ENCODE results near the gene POLR3K.

DNA sequence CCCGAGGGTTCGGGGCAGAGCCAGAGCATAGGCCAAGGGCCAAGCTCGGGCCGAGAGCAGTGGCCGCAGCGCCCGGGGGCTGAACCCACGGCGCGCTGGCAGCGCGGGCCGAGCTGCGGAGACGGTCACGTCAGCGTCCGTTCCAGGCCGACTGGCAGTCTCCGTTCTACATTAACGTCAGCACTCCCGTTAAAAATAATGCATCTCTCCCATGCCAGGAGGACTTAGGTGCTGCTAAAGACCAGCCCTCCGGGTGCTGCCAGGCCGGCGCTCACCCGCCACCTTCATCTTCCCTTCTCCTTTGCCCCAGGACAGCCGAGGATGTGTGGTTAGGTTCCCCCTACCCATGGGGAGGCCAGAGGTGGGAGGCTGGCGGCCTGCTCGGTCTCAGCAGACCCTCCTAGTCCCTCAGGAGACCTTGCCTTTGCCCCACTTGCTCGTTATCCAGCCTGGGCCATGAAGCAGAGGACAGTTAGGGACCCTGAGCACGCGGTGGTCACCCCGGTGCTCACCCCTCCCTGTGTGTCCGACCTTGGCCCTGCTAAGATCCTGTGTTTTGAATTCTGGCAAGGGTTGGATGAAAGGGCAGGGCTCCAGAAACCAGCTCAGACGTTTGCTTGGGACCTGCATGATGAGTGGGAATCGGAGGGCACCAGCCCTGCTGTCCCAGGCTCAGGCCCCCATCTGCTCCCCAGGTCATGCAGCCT is 25.2 kb upstream of the POLR3K start:
- TF ChIP-seq, protein P1, sequence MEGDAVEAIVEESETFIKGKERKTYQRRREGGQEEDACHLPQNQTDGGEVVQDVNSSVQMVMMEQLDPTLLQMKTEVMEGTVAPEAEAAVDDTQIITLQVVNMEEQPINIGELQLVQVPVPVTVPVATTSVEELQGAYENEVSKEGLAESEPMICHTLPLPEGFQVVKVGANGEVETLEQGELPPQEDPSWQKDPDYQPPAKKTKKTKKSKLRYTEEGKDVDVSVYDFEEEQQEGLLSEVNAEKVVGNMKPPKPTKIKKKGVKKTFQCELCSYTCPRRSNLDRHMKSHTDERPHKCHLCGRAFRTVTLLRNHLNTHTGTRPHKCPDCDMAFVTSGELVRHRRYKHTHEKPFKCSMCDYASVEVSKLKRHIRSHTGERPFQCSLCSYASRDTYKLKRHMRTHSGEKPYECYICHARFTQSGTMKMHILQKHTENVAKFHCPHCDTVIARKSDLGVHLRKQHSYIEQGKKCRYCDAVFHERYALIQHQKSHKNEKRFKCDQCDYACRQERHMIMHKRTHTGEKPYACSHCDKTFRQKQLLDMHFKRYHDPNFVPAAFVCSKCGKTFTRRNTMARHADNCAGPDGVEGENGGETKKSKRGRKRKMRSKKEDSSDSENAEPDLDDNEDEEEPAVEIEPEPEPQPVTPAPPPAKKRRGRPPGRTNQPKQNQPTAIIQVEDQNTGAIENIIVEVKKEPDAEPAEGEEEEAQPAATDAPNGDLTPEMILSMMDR (IDR thresholded peaks at IDR 0.05) = no peak
- TF ChIP-seq FOXM1 (IDR thresholded peaks at IDR 0.05; ENCODE audit: low read depth) (no peak), CHD2 (IDR thresholded peaks at IDR 0.05; ENCODE audit: low read length, partially characterized antibody) (no peak), MXI1 (IDR thresholded peaks at IDR 0.05; ENCODE audit: low read depth, low read length) (no peak), TEAD4 (IDR thresholded peaks at IDR 0.05; ENCODE audit: borderline replicate concordance, insufficient read depth) (no peak), POLR2AphosphoS5 (IDR thresholded peaks at IDR 0.05; ENCODE audit: low read depth, low read length) (no peak), EZH2phosphoT487 (IDR thresholded peaks at IDR 0.05; ENCODE audit: borderline replicate concordance, low read depth) (no peak), TAF1 (IDR thresholded peaks at IDR 0.05; ENCODE audit: borderline replicate concordance, low read depth, low read length) (no peak), RCOR1 (IDR thresholded peaks at IDR 0.05; ENCODE audit: low read length) (no peak), SIN3A (IDR thresholded peaks at IDR 0.05; ENCODE audit: borderline replicate concordance, low read depth, low read length) (no peak)
- TF ChIP-seq, protein P2, sequence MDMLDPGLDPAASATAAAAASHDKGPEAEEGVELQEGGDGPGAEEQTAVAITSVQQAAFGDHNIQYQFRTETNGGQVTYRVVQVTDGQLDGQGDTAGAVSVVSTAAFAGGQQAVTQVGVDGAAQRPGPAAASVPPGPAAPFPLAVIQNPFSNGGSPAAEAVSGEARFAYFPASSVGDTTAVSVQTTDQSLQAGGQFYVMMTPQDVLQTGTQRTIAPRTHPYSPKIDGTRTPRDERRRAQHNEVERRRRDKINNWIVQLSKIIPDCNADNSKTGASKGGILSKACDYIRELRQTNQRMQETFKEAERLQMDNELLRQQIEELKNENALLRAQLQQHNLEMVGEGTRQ (IDR thresholded peaks at IDR 0.05; ENCODE audit: borderline replicate concordance, low read depth, low read length) = no peak
